HEK293T (cell line): ENCODE measurements around the gene MYO1G.

Experiments
- CTCF ChIA-PET: fragments of 350-600 bp; formaldehyde crosslinking; extraction: SDS; loops from one replicate; lab custom pipeline; 2021; ENCODE audit warnings: antibody characterized with exemption, inconsistent platforms; lab: Yijun Ruan, JAX
- POLR2A ChIA-PET: fragments of 350-600 bp; formaldehyde crosslinking; extraction: SDS; loops from one replicate; lab custom pipeline; 2020; ENCODE audit warnings: antibody characterized with exemption, inconsistent platforms; lab: Yijun Ruan, JAX
- DNase-seq: peaks from one replicate; pipeline ENCODE4 v3.0.0; 2012; ENCODE audit warnings: mixed read lengths; ENCODE audit errors: extremely low spot score
- ARNT ChIP-seq: fragments of 450-650 bp; IDR thresholded peaks from 2 replicates; pipeline ENCODE4 v1.6.1; 2017; ENCODE audit warnings: mild to moderate bottlenecking
- BHLHE40 ChIP-seq: fragments of 450-650 bp; IDR thresholded peaks from 2 replicates; pipeline ENCODE4 v1.6.1; 2016; ENCODE audit warnings: mild to moderate bottlenecking, moderate library complexity, borderline replicate concordance
- CTBP1 ChIP-seq: fragments of 450-650 bp; IDR thresholded peaks from 2 replicates; pipeline ENCODE4 v1.6.1; 2016; ENCODE audit warnings: borderline replicate concordance
- ELF4 ChIP-seq: fragments of 450-650 bp; IDR thresholded peaks from 2 replicates; pipeline ENCODE4 v1.6.1; 2017; ENCODE audit warnings: antibody characterized with exemption
- FOXA1 ChIP-seq: fragments of 450-650 bp; IDR thresholded peaks from 2 replicates; pipeline ENCODE4 v1.6.1; 2016; ENCODE audit warnings: mild to moderate bottlenecking
- FOXK2 ChIP-seq: fragments of 450-650 bp; IDR thresholded peaks from 2 replicates; pipeline ENCODE4 v1.6.1; 2016; ENCODE audit warnings: mild to moderate bottlenecking
- FOXM1 ChIP-seq: fragments of 450-650 bp; IDR thresholded peaks from 2 replicates; pipeline ENCODE4 v1.6.1; 2017; ENCODE audit warnings: mild to moderate bottlenecking, borderline replicate concordance
- HDGF ChIP-seq: fragments of 450-650 bp; IDR thresholded peaks from 2 replicates; pipeline ENCODE4 v1.6.1; 2017; ENCODE audit warnings: antibody characterized with exemption, borderline replicate concordance
- L3MBTL2 ChIP-seq: fragments of 450-650 bp; conservative IDR thresholded peaks from 2 replicates; pipeline ENCODE4 v1.6.1; 2016; ENCODE audit warnings: mild to moderate bottlenecking
- LEF1 ChIP-seq: fragments of 450-650 bp; IDR thresholded peaks from 2 replicates; pipeline ENCODE4 v1.6.1; 2017; ENCODE audit warnings: mild to moderate bottlenecking, borderline replicate concordance
- NFRKB ChIP-seq: fragments of 450-650 bp; IDR thresholded peaks from 2 replicates; pipeline ENCODE4 v1.6.1; 2016; ENCODE audit warnings: mild to moderate bottlenecking, moderate library complexity
- SP1 ChIP-seq: fragments of 450-650 bp; IDR thresholded peaks from 2 replicates; pipeline ENCODE4 v1.6.1; 2017
- SUZ12 ChIP-seq: fragments of 450-650 bp; IDR thresholded peaks from 2 replicates; pipeline ENCODE4 v1.6.1; 2016; ENCODE audit warnings: mild to moderate bottlenecking
- TARDBP ChIP-seq: fragments of 450-650 bp; IDR thresholded peaks from 2 replicates; pipeline ENCODE4 v1.6.1; 2016
- ZNF384 ChIP-seq: fragments of 450-650 bp; IDR thresholded peaks from 2 replicates; pipeline ENCODE4 v1.6.1; 2016
- TF ChIP-seq, protein P1 (sequence below): fragments of 450-650 bp; IDR thresholded peaks from 2 replicates; pipeline ENCODE4 v1.6.1; 2016

MYO1G gene

GRCh38 chr7:44953156-44953555, 25.7 kb downstream of the MYO1G start:
- CTCF ChIA-PET, result no interaction called here
- TF ChIP-seq LEF1 (no peak), CTBP1 (no peak), L3MBTL2 (no peak), ELF4 (no peak), TARDBP (no peak), FOXM1 (no peak), BHLHE40 (no peak), ARNT (no peak), HDGF (no peak), SUZ12 (no peak), ZNF384 (no peak), SP1 (no peak), FOXK2 (no peak), FOXA1 (no peak), NFRKB (no peak)
- TF ChIP-seq, protein P1, sequence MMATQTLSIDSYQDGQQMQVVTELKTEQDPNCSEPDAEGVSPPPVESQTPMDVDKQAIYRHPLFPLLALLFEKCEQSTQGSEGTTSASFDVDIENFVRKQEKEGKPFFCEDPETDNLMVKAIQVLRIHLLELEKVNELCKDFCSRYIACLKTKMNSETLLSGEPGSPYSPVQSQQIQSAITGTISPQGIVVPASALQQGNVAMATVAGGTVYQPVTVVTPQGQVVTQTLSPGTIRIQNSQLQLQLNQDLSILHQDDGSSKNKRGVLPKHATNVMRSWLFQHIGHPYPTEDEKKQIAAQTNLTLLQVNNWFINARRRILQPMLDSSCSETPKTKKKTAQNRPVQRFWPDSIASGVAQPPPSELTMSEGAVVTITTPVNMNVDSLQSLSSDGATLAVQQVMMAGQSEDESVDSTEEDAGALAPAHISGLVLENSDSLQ, result no peak
- no peak for DNase-seq
- POLR2A ChIA-PET, result no interaction called here

GRCh38 chr7:44949303-44949702, 29.5 kb downstream of the MYO1G start:
- POLR2A ChIA-PET, result no interaction called here
- TF ChIP-seq CTBP1 (no peak), LEF1 (no peak), FOXK2 (no peak), HDGF (no peak), ARNT (no peak), ELF4 (no peak), BHLHE40 (no peak), ZNF384 (no peak), TARDBP (no peak), NFRKB (no peak), FOXM1 (no peak), SP1 (no peak), SUZ12 (no peak), L3MBTL2 (no peak), FOXA1 (no peak)
- TF ChIP-seq, protein P1, result no peak
- CTCF ChIA-PET, result no interaction called here
- DNase-seq, result no peak

DNA sequence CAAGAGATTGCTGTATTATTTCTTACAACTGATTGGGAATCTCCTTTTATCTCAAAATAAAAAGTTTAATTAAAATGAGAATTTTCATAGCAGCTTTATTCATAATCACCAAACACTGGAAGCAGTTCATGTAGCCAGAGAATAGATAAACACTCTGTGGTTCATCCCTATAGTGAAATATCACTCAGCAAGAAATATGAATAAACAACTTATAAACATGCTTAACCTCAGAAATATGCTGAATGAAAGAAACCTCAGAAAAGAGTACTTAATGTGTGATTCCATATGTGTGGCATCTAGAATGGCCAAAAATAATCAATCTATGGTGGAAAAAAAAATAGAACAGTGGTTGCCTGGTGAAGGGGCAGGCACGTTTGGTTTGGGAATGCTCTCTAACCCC, 33.3 kb downstream of the MYO1G start:
- no peak for TF ChIP-seq L3MBTL2
- no peak for TF ChIP-seq CTBP1
- TF ChIP-seq SUZ12, result no peak
- no peak for TF ChIP-seq HDGF
- TF ChIP-seq LEF1, result no peak
- no peak for TF ChIP-seq TARDBP
- TF ChIP-seq ZNF384, result no peak
- TF ChIP-seq NFRKB, result no peak
- TF ChIP-seq FOXA1, result no peak
- no peak for TF ChIP-seq BHLHE40
- TF ChIP-seq FOXM1, result no peak
- no peak for TF ChIP-seq ELF4
- ChIA-PET POLR2A (no interaction called here), CTCF (no interaction called here)
- no peak for DNase-seq

- ChIA-PET CTCF (no interaction called here), POLR2A (no interaction called here)
- DNase-seq, result no peak
- TF ChIP-seq FOXK2 (no peak), FOXM1 (no peak), SUZ12 (no peak), SP1 (no peak), L3MBTL2 (no peak), ELF4 (no peak)
These were observed 34.0 kb downstream of the MYO1G start for GRCh38 chr7:44944821-44945220.

GRCh38 chr7:44943631-44944030, 35.2 kb downstream of the MYO1G start:
- POLR2A ChIA-PET, result no interaction called here
- no peak for DNase-seq
- CTCF ChIA-PET, result no interaction called here
- TF ChIP-seq BHLHE40 (no peak), CTBP1 (no peak), ELF4 (no peak), ARNT (no peak), NFRKB (no peak), SP1 (no peak), HDGF (no peak), FOXK2 (no peak), FOXA1 (no peak), ZNF384 (no peak), SUZ12 (no peak), L3MBTL2 (no peak), TARDBP (no peak), FOXM1 (no peak), LEF1 (no peak)
- TF ChIP-seq, protein P1, result no peak

- no peak for DNase-seq
- CTCF ChIA-PET, result no interaction called here
- TF ChIP-seq L3MBTL2, result no peak
- no peak for TF ChIP-seq BHLHE40
- no peak for TF ChIP-seq SP1
- TF ChIP-seq FOXA1, result no peak
- no peak for TF ChIP-seq TARDBP
- no peak for TF ChIP-seq LEF1
- no peak for TF ChIP-seq ARNT
- no peak for TF ChIP-seq HDGF
- no peak for TF ChIP-seq SUZ12
- no peak for TF ChIP-seq ZNF384
- TF ChIP-seq NFRKB, result no peak
- POLR2A ChIA-PET, result no interaction called here
These were observed 41.4 kb downstream of the MYO1G start for GRCh38 chr7:44937426-44937825.
